Eye (tissue), 1 donor: ENCODE data around the gene CCDC136.

ENCODE experiments used
- DNase-seq: peaks from one replicate; pipeline ENCODE4 v3.0.0-alpha.2; 2015

The CCDC136 gene

DNA sequence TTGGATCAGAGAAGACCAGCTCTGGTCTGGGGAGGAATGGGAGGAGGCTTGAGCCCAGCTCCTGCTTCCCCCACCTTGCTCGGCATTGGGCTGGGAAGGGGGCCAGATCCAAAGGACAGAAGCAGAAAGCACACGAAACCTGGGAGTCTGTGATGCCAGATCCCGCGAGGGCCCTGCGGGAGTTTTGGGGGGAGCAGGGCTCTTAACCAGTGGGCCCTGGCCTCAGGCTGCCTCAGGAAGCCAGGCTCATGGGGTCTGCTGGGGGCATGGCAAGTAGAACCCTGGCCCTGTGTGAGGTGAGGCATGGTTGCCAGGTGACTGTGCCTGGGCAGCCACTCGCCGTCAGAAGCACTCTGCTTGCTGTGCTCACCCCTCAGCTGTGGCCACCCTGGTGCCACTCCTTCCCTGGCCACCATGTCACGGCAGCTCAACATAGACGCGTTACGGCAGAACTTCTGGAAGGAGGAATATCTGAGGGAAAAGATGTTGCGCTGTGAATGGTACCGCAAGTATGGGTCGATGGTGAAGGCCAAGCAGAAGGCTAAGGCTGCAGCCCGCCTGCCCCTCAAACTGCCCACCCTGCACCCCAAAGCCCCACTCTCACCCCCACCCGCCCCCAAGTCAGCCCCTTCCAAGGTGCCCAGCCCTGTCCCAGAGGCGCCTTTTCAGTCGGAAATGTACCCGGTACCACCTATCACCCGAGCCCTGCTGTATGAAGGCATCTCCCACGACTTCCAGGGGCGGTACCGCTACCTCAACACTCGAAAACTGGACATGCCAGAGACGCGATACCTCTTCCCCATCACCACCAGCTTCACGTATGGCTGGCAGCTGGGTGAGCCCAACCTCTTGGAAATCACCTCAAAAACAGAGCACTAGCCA is 74.5 kb downstream of the CCDC136 start:
- no peak for DNase-seq

DNA sequence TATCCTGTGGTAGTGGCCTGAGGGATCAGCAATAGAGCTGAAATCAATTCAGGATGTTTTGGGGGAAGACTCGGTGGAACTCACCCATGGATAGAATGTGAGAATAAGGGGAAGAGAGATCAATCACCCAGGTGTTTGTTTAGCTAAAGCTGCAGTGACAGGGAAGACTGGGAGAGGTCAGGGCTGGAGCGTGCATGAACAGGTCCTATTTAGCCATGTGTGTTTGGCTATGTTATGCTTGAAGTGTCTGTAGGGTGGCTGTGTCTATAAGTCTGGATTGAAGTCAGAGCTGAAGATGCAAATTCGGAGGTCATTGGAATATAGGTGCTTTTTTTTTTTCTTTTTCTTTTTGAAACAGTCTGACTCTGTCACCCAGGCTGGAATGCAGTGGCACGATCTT is 75.5 kb downstream of the CCDC136 start:
- DNase-seq: no peak

DNA sequence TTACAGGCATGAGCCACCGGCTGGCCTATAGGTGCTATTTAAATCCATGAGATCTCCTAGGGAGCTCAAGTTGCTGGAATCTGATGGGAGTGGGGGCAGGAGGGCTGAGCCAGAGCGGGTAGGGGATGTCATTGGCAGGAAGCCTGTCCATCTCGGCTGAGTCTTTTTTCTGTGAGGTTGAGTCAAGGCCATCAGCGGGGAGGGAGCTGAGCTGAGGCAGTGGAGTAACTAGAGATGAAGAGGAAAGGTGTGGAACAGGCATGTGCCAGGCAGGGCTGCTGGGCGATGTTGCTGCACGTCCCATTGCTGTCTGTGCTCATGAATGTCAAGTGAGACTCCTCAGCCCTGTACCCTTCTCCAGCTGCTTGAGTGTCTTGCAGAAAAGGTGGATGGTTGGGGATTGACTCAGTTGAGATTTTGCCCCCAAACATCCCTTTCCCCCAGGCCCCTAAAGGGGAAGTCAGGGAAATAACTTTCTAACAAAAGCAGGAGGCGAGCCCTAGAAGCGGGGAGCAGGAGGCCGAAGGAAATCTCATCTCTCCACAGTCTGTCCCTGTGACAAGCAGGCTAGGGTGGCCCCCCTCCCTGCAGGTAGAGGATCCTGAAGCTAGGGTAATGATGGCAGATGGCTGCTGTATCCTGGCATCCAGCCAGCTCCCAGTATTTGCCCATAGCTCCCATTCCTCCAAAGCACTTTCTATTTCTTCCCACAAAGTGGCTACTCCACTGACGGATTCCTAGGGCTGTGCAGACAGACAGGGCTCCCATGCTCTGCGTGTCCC is 76.3 kb downstream of the CCDC136 start:
- DNase-seq: peak; percentile 31

DNA sequence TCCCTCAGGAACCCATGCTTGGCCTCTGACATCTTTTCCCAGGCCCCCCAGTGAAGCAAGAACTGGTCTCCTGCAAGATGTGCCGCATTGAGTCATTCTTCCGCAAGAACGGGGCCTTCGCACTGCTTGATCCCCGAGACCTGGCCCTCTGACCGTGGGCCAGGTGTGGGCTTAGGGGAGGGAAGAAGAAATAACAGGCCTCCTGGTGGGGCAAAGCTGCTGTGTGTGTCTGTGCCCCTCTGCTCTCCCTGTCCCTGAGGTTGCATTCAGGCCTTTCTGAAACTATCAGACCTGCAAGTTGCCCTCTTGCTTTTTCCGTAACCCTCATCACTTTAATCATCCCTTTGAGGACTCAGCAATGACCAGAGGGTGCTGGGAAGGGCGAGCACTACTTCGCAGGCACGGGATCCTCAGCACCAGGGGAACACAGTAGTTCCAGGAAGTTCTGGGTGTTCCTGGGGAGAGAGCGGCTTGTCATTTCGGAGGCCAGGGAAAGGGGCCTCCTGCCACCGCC is 76.9 kb downstream of the CCDC136 start:
- no peak for DNase-seq

DNA sequence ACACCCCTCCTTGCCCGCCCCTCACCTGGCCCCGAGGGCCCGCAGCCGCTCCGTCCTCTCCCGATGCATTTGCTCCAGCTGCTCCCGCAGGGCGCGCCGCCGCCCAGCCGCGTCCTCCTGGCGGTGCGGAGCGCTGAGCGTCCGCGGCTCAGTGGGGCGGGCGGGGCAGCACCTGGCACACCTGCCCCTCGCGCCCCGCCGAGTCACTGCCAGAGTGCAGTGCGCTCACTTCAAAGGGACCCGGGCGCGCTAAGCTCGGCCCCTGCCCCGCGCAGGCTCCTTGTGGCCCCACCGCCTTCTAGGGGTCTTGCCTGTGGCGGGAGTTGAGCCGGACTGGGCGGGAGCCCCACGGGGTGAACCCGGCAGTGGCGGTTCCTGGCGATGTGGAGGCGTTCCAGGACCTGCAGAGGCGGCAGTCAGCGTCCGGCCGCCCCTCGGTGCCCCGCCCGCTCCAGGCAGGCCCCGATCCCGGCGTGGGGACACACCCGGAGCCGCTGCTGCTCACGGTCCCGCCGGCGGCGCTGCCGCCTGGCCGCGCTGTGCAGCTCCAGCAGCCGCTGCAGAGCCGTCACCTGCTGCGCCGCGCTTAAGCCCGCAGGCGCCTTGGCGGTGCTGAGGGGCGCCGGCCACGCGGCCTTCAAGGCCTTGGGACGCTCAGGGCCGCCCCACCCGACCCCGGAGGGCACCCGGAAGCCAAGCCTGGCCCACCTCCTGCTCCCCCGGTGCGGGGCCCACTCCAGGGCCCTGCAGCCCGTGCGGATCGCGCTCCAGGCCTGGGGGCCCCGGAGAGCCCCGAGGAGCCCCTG is 77.6 kb downstream of the CCDC136 start:
- DNase-seq: peak; percentile 84

DNA sequence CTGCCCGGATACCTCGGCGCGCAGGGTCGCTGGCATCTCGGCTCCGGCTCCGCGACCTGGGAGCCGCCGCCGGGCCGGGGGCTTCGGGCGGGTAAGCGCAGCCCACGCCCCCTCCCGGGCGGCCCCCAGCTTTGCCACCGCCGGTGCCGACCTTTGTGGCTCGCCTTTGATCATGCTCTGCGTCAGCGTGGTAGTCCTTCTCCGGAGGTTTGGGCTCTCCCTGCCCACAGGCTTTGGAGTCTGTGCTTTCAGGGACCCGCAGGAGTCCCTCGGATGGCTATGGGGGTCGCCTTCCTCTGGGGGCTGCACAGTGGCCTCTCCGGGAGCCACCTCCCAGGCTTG is 78.1 kb downstream of the CCDC136 start:
- no peak for DNase-seq

DNA sequence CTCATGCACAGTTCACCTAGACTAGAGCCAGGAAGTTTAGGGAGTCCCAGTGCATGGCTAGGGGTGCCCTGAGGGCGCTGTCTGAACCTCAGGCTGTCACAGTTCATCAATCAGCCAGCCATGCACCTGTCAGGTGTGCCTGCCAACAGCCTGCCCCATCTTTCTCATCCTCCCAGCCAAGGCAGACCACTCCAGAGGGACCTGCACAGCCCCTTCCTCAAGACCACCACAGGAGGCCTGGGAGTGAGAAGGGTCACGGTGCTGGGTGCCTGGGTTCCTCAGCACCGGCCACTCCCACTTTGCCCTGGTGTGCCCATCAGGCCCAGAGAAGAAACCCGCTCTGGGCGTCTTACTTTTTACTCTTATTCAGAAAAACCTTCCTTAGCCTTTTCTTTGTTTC is 79.3 kb downstream of the CCDC136 start:
- no peak for DNase-seq
